Esophagus squamous epithelium (tissue), 5 donors: ENCODE results near the gene IDUA. TPM values are rescaled to one million over a fixed set of nuclear protein-coding genes. Genes with fewer than 3 reads are reported as not detected.

Source experiments
- DNase-seq: peaks from one replicate; lab custom pipeline; 2025; lab: John Stamatoyannopoulos, UW
- H3K27ac ChIP-seq, 4 donors: fragments of 200-600 bp; sonication (generic); one replicate each; pipeline ENCODE4 v1.5.1; 2016 to 2019; ENCODE audit warnings: mild to moderate bottlenecking in 1 of 4
- H3K27me3 ChIP-seq, 4 donors: fragments of 200-600 bp; sonication (generic); 1 replicate in 3 of 4; 2 replicates in 1 of 4; pipeline versions ENCODE4 v1.5.1 to v1.6.0; 2017 to 2021; ENCODE audit warnings: antibody characterized with exemption in 1 of 4
- H3K36me3 ChIP-seq, 3 donors: fragments of 200-600 bp; sonication (generic); one replicate each; pipeline ENCODE4 v1.5.1; 2016 to 2019
- H3K4me1 ChIP-seq, 3 donors: fragments of 200-600 bp; sonication (generic); one replicate each; pipeline ENCODE4 v1.5.1; 2017 to 2019
- H3K4me3 ChIP-seq, 4 donors: fragments of 200-600 bp; sonication (generic); 1 replicate in 3 of 4; 2 replicates in 1 of 4; pipeline ENCODE4 v1.5.1; 2016 to 2019; ENCODE audit warnings: mild to moderate bottlenecking in 2 of 4, moderate library complexity in 1 of 4
- H3K9me3 ChIP-seq, 3 donors: fragments of 200-600 bp; sonication (generic); one replicate each; pipeline ENCODE4 v1.5.1; 2016 to 2019
- CTCF ChIP-seq, 6 experiments: fragments of 450-650 bp in 4 of 6; fragments of 200-600 bp in 2 of 6; sonication (generic) in 2 of 6; IDR thresholded peaks; one replicate each; pipeline ENCODE4 v1.5.1; 2016 to 2019; ENCODE audit warnings: antibody characterized with exemption in 6 of 6, mild to moderate bottlenecking in 4 of 6, moderate library complexity in 4 of 6
- POLR2A ChIP-seq, 4 donors: fragments of 450-650 bp; IDR thresholded peaks; one replicate each; pipeline ENCODE4 v1.6.1; 2017; ENCODE audit warnings: antibody characterized with exemption in 4 of 4, mild to moderate bottlenecking in 4 of 4, moderate library complexity in 3 of 4
- WGBS, 2 donors: methylation state at CpG; one replicate each; pipeline ENCODE4 v1.1.5; 2018; 5-methylcytosine and 5-hydroxymethylcytosine counted together
- intact Hi-C: fragments of 100-400 bp; cut with DNase I; formaldehyde crosslinking; loops from one replicate; pipeline ENCODE4 v1.15.0; 2022
- total RNA-seq, 4 donors: library from RNA; depleted of rRNA; stranded (reverse); fragments of >200 nt; gene quantifications; one replicate each; pipeline ENCODE4 v1.1.0, GENCODE V29; 2016
- donor health status: DM: yes; HTN: yes; CAD: no.

The IDUA gene
- total RNA-seq, 4 donors from 2014 or later: 4.3 to 20.5 (median 14.1) TPM

- 88 to 95% methylated on average over 6 to 8 of the region's 19 CpGs for WGBS, 2 donors
- intact Hi-C loops: no loop called here
- H3K4me1 ChIP-seq: peaks cover 0 to 7% (median 6%) of the 10 kb centered on the region in 3 donors
- TF ChIP-seq CTCF (IDR thresholded peaks at IDR 0.05) (no peak), POLR2A (IDR thresholded peaks at IDR 0.05) (no peak)
- DNase-seq: no peak
- no peaks in the 10 kb centered on the region for H3K9me3 ChIP-seq
- no peaks in the 10 kb centered on the region for H3K27me3 ChIP-seq
- H3K27ac ChIP-seq: no peak overlapping the region
- H3K4me3 ChIP-seq: no peak overlapping the region
- peaks cover 0 to 11% (median 0%) of the 10 kb centered on the region in 3 donors for H3K36me3 ChIP-seq
These were observed 39.3 kb upstream of the IDUA start for GRCh38 chr4:947491-947971.

- H3K36me3 ChIP-seq: peaks cover 0 to 18% (median 0%) of the 10 kb centered on the region in 3 donors
- no peak for DNase-seq
- intact Hi-C loops: no loop called here
- H3K4me1 ChIP-seq: peaks cover 0 to 7% (median 6%) of the 10 kb centered on the region in 3 donors
- no peak overlapping the region for H3K27ac ChIP-seq
- no peaks in the 10 kb centered on the region for H3K27me3 ChIP-seq
- TF ChIP-seq POLR2A (IDR thresholded peaks at IDR 0.05) (no peak), CTCF (IDR thresholded peaks at IDR 0.05) (no peak)
- WGBS, 2 donors: 88% methylated on average over 8 to 9 of the region's 33 CpGs
- H3K9me3 ChIP-seq: no peaks in the 10 kb centered on the region
- no peak overlapping the region for H3K4me3 ChIP-seq
These were observed 38.5 kb upstream of the IDUA start for GRCh38 chr4:948101-948935.

GRCh38 chr4:948936-949300 lies 37.9 kb upstream of the IDUA start:
- TF ChIP-seq CTCF (IDR thresholded peaks at IDR 0.05): no peak
- no peak for TF ChIP-seq POLR2A (IDR thresholded peaks at IDR 0.05)
- WGBS, 2 donors: 87 to 89% methylated on average over 3 to 11 of the region's 13 CpGs
- no peak for DNase-seq

GRCh38 chr4:949656-950055 lies 37.2 kb upstream of the IDUA start:
- no peaks in the 10 kb centered on the region for H3K27me3 ChIP-seq
- intact Hi-C loops: no loop called here
- 80 to 87% methylated on average over 18 to 20 of the region's 20 CpGs for WGBS, 2 donors
- no peak overlapping the region for H3K27ac ChIP-seq
- TF ChIP-seq CTCF (IDR thresholded peaks at IDR 0.05) (no peak), POLR2A (IDR thresholded peaks at IDR 0.05) (no peak)
- peaks cover 0 to 7% (median 6%) of the 10 kb centered on the region in 3 donors for H3K4me1 ChIP-seq
- H3K36me3 ChIP-seq: peaks cover 0 to 31% (median 0%) of the 10 kb centered on the region in 3 donors
- DNase-seq: no peak
- no peak overlapping the region for H3K4me3 ChIP-seq
- no peaks in the 10 kb centered on the region for H3K9me3 ChIP-seq

More at GRCh38 chr4:948936-949300, 37.9 kb upstream of the IDUA start:
- no peaks in the 10 kb centered on the region for H3K9me3 ChIP-seq
- no peaks in the 10 kb centered on the region for H3K27me3 ChIP-seq
- peaks cover 0 to 7% (median 6%) of the 10 kb centered on the region in 3 donors for H3K4me1 ChIP-seq
- H3K36me3 ChIP-seq: peaks cover 0 to 24% (median 0%) of the 10 kb centered on the region in 3 donors
- H3K27ac ChIP-seq: no peak overlapping the region
- intact Hi-C loops: no loop called here
- H3K4me3 ChIP-seq: no peak overlapping the region
